Endothelial cell of umbilical vein (primary cell): Measurements from ENCODE around the gene ABCA7. TPM values are rescaled to one million over a fixed set of nuclear protein-coding genes. Genes with fewer than 3 reads are reported as not detected.

Experiments used
- BruUV-seq: library from RNA; stranded (reverse); fragments of 400-500 nt; replicated peaks from 2 replicates; lab custom pipeline; 2021; lab: Mats Ljungman, UMichigan
- CTCF ChIA-PET: fragments of 300-600, 350-600 bp; sonication (Branson Sonifier 250); formaldehyde crosslinking; loops from one replicate; lab custom pipeline; 2021; ENCODE audit warnings: antibody characterized with exemption, inconsistent platforms; lab: Charles Lee
- POLR2A ChIA-PET: fragments of 300-600, 350-600 bp; sonication (Branson Sonifier 250); formaldehyde crosslinking; loops from one replicate; lab custom pipeline; 2021; ENCODE audit warnings: antibody characterized with exemption, inconsistent platforms; lab: Charles Lee
- DNase-seq: peaks from one replicate; pipeline ENCODE4 v3.0.0-alpha.2; 2011; ENCODE audit warnings: low read depth, low spot score
- FAIRE-seq: peaks from 2 replicates; lab custom pipeline; 2011; peaks lifted over from hg19 to GRCh38; lab: Jason Lieb, UNC
- H2AFZ ChIP-seq: 2 replicates; pipeline ENCODE4 v1.6.0; 2012; ENCODE audit warnings: low read depth, low read length, control low read depth, inconsistent platforms
- H3K27ac ChIP-seq: 2 replicates; pipeline ENCODE4 v1.5.1; 2011; ENCODE audit warnings: low read depth, mild to moderate bottlenecking, control low read depth, low read length, moderate library complexity; ENCODE audit not compliant: insufficient read depth
- H3K27me3 ChIP-seq, 2 experiments: 2 replicates each; pipeline versions ENCODE4 v1.6.0 to v1.6.1; 2011; ENCODE audit warnings: low read length in 2 of 2, mixed read lengths in 1 of 2; ENCODE audit not compliant: control insufficient read depth in 2 of 2, insufficient read depth in 2 of 2
- H3K36me3 ChIP-seq, 2 experiments: 2 replicates in 1 of 2; 3 replicates in 1 of 2; pipeline ENCODE4 v1.5.1; 2011; ENCODE audit warnings: low read length in 2 of 2, mild to moderate bottlenecking in 1 of 2, moderate library complexity in 1 of 2; ENCODE audit not compliant: control insufficient read depth in 2 of 2, insufficient read depth in 2 of 2; ENCODE audit errors: extremely low read depth in 1 of 2
- H3K4me1 ChIP-seq: 3 replicates; pipeline ENCODE4 v1.5.1; 2011; ENCODE audit warnings: mild to moderate bottlenecking, low read length; ENCODE audit not compliant: control insufficient read depth, insufficient read depth; ENCODE audit errors: extremely low read depth
- H3K4me2 ChIP-seq: 2 replicates; pipeline ENCODE4 v1.6.1; 2011; ENCODE audit warnings: low read length, control low read depth, mixed read lengths; ENCODE audit not compliant: insufficient read depth
- H3K4me3 ChIP-seq, 3 experiments: fragments of 200-600 bp in 1 of 3; sonication (generic), shearing (Covaris generic) in 1 of 3; replicated peaks in 1 of 3; 2 replicates each; pipeline ENCODE4 v1.5.1; 2011 to 2016; ENCODE audit warnings: control low read depth in 3 of 3, low read length in 3 of 3, mild to moderate bottlenecking in 2 of 3, inconsistent platforms in 1 of 3, low read depth in 1 of 3, moderate library complexity in 1 of 3; ENCODE audit not compliant: insufficient read depth in 1 of 3
- H3K79me2 ChIP-seq: 2 replicates; pipeline ENCODE4 v1.6.0; 2012; ENCODE audit warnings: low read length, inconsistent platforms; ENCODE audit not compliant: control insufficient read depth, insufficient read depth
- H3K9ac ChIP-seq: replicated peaks from 2 replicates; pipeline ENCODE3; 2011; ENCODE audit warnings: low read length, control low read depth; ENCODE audit not compliant: insufficient read depth; ENCODE audit errors: extremely low read depth
- H3K9me1 ChIP-seq: replicated peaks from 3 replicates; pipeline ENCODE4 v1.6.0; 2011; ENCODE audit warnings: mild to moderate bottlenecking, low read length; ENCODE audit not compliant: control insufficient read depth, insufficient read depth; ENCODE audit errors: extremely low read depth
- H3K9me3 ChIP-seq: replicated peaks from 2 replicates; pipeline ENCODE4 v1.5.1; 2012; ENCODE audit warnings: low read length, inconsistent platforms; ENCODE audit not compliant: control insufficient read depth, insufficient read depth
- H4K20me1 ChIP-seq: replicated peaks from 2 replicates; pipeline ENCODE3; 2011; ENCODE audit warnings: mild to moderate bottlenecking, low read length; ENCODE audit not compliant: control insufficient read depth, insufficient read depth; ENCODE audit errors: extremely low read depth
- EZH2 ChIP-seq: IDR thresholded peaks from 2 replicates; pipeline ENCODE4 v1.6.1; 2012; ENCODE audit warnings: borderline replicate concordance, low read depth, mild to moderate bottlenecking, moderate library complexity, low read length, inconsistent platforms; ENCODE audit not compliant: severe bottlenecking
- FOS ChIP-seq: IDR thresholded peaks from 2 replicates; pipeline ENCODE4 v1.6.1; 2011; ENCODE audit warnings: mild to moderate bottlenecking, low read length, moderate library complexity, borderline replicate concordance; ENCODE audit not compliant: insufficient read depth
- GATA2 ChIP-seq: IDR thresholded peaks from 2 replicates; pipeline ENCODE4 v1.7.0; 2011; ENCODE audit warnings: low read depth, mild to moderate bottlenecking, moderate library complexity, mixed read lengths, low read length; ENCODE audit not compliant: insufficient read length, insufficient read depth
- JUN ChIP-seq: IDR thresholded peaks from 2 replicates; pipeline ENCODE4 v1.6.1; 2011; ENCODE audit warnings: borderline replicate concordance, low read depth; ENCODE audit not compliant: insufficient read length, insufficient read depth
- MYC ChIP-seq: IDR thresholded peaks from one replicate; pipeline ENCODE4 v1.6.1; 2011; ENCODE audit warnings: mild to moderate bottlenecking, low read depth, low read length
- POLR2A ChIP-seq: IDR thresholded peaks from 2 replicates; pipeline ENCODE4 v1.6.1; 2012; ENCODE audit warnings: low read depth, mild to moderate bottlenecking, control low read depth, low read length
- POLR2AphosphoS5 ChIP-seq: IDR thresholded peaks from 2 replicates; pipeline ENCODE4 v1.6.1; 2012; ENCODE audit warnings: low read depth, mild to moderate bottlenecking, control low read depth, low read length, moderate library complexity; ENCODE audit not compliant: insufficient read depth
- dilution Hi-C: fragments of 300-500 bp; cut with MboI; formaldehyde crosslinking; loops from one replicate; pipeline ENCODE4 v1.15.0; 2019; ENCODE audit warnings: low sequenced_read_pairs; ENCODE audit not compliant: extremely low pct_ligation_motif_present
- intact Hi-C: fragments of 100-400 bp; cut with micrococcal nuclease; formaldehyde crosslinking; loops from one replicate; pipeline ENCODE4 v1.10.0; 2022
- polyA plus RNA-seq, 4 experiments: library from polyadenylated mRNA; depleted of rRNA in 3 of 4; stranded (reverse) in 3 of 4; unstranded in 1 of 4; fragments of >200 nt; gene quantifications; 2 replicates each; pipeline versions ENCODE4 v1.2.1 to v1.2.3, GENCODE V29; 2011 to 2012; ENCODE audit warnings: missing spikeins in 1 of 4
- total RNA-seq: library from RNA; stranded (reverse); gene quantifications from 2 replicates; pipeline ENCODE4 v1.2.3, GENCODE V29; 2021
- TF ChIP-seq, protein P1 (sequence below), 2 donors: IDR thresholded peaks; 1 replicate in 1 of 2; 2 replicates in 1 of 2; pipeline ENCODE4 v1.5.1; 2011; ENCODE audit warnings: low read length in 2 of 2, mild to moderate bottlenecking in 2 of 2, moderate library complexity in 2 of 2, control low read depth in 1 of 2, inconsistent platforms in 1 of 2, low read depth in 1 of 2; ENCODE audit not compliant: insufficient read depth in 1 of 2; ENCODE audit errors: extremely low read depth in 1 of 2
- TF ChIP-seq, protein P2 (sequence below): IDR thresholded peaks from 2 replicates; pipeline ENCODE4 v1.6.1; 2011; ENCODE audit not compliant: insufficient read depth, insufficient read length

Gene ABCA7
- total and polyA plus RNA-seq, 2 donors (not counting 3 experiments of a cell fraction or from before 2014, with no cell fraction given), result 5.7 to 9.8 TPM

DNA sequence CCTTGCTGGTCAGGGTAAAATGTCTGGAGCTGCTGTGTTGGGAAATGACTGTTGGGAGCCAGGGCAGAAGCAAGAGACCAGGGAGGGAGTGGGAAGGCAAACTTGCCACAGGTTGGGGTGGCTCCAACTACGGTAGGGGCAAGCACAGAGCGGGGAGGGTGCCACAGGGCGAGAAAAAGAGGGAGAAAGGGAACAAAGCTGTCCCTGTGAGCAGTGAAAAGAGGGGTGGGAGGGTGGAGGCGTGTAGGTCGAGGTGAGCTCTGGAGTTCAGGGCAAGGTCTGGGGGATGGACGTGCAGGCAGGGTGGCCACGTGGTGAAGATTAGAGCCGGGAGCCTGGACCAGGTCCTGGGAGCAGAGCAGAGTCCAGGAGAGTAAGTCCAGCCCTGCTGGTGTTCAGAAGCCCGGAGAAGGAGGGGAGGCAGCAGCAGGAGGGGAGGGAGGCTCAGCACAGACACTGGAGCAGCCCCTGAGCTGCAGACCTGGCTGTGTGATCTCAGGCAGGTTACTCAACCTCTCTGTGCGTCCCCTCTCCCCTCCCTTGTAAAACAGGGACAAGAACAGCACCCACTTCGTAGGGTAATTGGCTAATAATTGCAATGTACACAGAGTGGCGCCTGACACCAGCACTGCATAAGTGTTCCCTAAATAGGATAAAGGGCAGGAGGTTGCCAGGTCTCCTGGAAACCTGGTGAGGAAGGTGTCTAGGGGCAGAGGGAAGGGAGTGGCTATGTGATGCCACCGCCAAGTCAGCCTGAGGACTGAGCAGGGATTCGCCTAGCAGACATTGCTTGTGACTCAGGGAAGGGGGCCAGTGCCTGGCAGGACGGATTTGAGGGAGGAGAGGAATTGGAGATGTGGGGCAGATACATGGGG is 58.5 kb downstream of the ABCA7 start:
- Histone ChIP-seq H3K27ac (no peak overlapping the region), H3K36me3 (no peaks in the 10 kb centered on the region), H3K9me3 (peaks cover 2% of the 10 kb centered on the region), H3K4me1 (peaks cover 36% of the 10 kb centered on the region), H3K79me2 (peaks cover 17% of the 10 kb centered on the region), H3K4me3 (no peak overlapping the region), H3K9ac (no peak overlapping the region), H4K20me1 (no peaks in the 10 kb centered on the region), H3K4me2 (no peak overlapping the region), H2AFZ (no peak overlapping the region), H3K9me1 (no peaks in the 10 kb centered on the region), H3K27me3 (no peaks in the 10 kb centered on the region)
- POLR2A ChIA-PET, result no interaction called here
- intact Hi-C loops (no loop called here), dilution Hi-C loops (no loop called here)
- BruUV-seq, result no TSS peak
- TF ChIP-seq POLR2A, result no peak
- TF ChIP-seq FOS, result no peak
- TF ChIP-seq, protein P1, sequence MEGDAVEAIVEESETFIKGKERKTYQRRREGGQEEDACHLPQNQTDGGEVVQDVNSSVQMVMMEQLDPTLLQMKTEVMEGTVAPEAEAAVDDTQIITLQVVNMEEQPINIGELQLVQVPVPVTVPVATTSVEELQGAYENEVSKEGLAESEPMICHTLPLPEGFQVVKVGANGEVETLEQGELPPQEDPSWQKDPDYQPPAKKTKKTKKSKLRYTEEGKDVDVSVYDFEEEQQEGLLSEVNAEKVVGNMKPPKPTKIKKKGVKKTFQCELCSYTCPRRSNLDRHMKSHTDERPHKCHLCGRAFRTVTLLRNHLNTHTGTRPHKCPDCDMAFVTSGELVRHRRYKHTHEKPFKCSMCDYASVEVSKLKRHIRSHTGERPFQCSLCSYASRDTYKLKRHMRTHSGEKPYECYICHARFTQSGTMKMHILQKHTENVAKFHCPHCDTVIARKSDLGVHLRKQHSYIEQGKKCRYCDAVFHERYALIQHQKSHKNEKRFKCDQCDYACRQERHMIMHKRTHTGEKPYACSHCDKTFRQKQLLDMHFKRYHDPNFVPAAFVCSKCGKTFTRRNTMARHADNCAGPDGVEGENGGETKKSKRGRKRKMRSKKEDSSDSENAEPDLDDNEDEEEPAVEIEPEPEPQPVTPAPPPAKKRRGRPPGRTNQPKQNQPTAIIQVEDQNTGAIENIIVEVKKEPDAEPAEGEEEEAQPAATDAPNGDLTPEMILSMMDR (IDR thresholded peaks at IDR 0.05; ENCODE audit: extremely low read depth in 1 of 2, insufficient read depth in 1 of 2, low read depth in 1 of 2, low read length in 2 of 2), result no peak
- TF ChIP-seq POLR2AphosphoS5, result no peak
- no peak for TF ChIP-seq JUN
- no peak for TF ChIP-seq MYC
- TF ChIP-seq, protein P2, sequence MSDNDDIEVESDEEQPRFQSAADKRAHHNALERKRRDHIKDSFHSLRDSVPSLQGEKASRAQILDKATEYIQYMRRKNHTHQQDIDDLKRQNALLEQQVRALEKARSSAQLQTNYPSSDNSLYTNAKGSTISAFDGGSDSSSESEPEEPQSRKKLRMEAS, result no peak
- no peak for TF ChIP-seq EZH2
- no peak for TF ChIP-seq GATA2
- no peak for FAIRE-seq
- DNase-seq, result no peak
- CTCF ChIA-PET, result interaction anchor here (0.6 kb wide), 1 partner anchor 69 kb away, joined by 3 read pairs; no protein-coding TSS in a partner anchor
